HEK293 (cell line): ENCODE data around the gene ZNF829.

ENCODE experiments used
- KLF17 ChIP-seq: fragments of 450-650 bp; formaldehyde crosslinking; IDR thresholded peaks from 2 replicates; pipeline ENCODE4 v1.5.1; 2016; ENCODE audit warnings: missing biosample characterization, missing genetic modification characterization
- WT1 ChIP-seq: fragments of 450-650 bp; formaldehyde crosslinking; IDR thresholded peaks from 2 replicates; pipeline ENCODE4 v1.5.1; 2016; ENCODE audit warnings: missing biosample characterization, missing genetic modification characterization
- ZNF335 ChIP-seq: fragments of 450-650 bp; formaldehyde crosslinking; conservative IDR thresholded peaks from 2 replicates; pipeline ENCODE4 v1.5.1; 2016; ENCODE audit warnings: missing biosample characterization, missing genetic modification characterization
- ZNF501 ChIP-seq: fragments of 450-650 bp; formaldehyde crosslinking; IDR thresholded peaks from 2 replicates; pipeline ENCODE4 v1.5.1; 2016; ENCODE audit warnings: missing biosample characterization, missing genetic modification characterization

DNA sequence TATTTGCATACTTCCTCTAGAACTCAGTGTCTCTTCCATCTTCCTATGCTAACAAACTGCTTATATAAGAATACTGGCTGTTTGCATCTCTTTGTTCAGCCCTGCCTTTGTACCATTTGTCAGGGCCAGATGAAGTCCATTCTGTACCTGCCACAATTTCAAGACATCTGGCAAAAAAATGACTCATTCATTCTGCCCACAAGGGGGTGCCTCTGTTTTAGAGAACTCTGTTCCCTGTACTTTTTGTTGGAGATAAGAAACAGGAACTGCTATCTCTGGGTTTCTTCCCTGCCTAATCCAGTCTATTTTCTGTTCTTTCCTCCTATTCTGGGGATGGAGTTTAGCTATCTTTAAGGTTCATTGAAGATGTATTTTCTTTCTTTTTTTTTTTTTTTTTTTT is 23.1 kb upstream of the ZNF829 start:
- no peak for TF ChIP-seq WT1 (tag by site-specific recombination)
- no peak for TF ChIP-seq ZNF501 (tag by site-specific recombination)
- TF ChIP-seq KLF17 (tag by site-specific recombination): no peak
- TF ChIP-seq ZNF335 (tag by site-specific recombination): no peak
